HG02642 (cell line): ENCODE measurements around the gene MAPKAPK3.
"Not testable (repeated sequence)": the region's sequence is repeated elsewhere in the genome, so short reads cannot be mapped to it uniquely, and the experiment has no call there.

ENCODE experiments used
- ATAC-seq: cut with Tn5 transposase; IDR thresholded peaks from one replicate; pipeline ENCODE4 v1.9.1; 2021; ENCODE audit warnings: mild to moderate bottlenecking; ENCODE audit not compliant: unreplicated experiment, poor library complexity

The MAPKAPK3 gene

DNA sequence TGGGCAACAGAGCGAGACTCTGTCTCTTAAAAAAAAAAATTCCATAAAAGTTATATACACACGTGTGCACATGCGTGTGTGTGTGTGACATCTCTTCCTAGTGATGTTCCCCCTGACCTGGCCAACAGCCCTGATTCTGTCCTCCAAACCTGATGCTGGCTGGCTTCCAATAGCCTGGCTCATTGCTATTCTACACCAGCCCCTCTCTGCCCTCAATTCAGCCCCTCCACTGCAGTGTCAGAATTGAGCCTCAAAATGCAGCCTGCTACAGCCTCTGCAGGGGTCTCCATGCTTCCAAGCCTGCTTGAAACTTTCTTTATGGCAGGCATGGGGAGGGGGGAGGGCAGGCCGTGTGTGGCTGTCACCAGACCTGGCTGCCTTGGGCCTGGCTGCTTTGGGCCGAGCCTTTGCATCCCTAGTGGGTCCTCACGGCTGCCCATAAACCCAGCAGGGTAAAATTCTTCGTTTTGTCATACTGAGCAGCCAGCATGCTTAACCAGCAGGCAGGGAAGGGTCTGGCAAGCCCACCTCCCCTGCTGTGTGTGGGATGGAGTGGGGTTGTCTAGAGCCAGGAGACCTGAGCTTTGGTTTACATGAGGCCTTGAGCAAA is 35.1 kb downstream of the MAPKAPK3 start:
- no peak for ATAC-seq

DNA sequence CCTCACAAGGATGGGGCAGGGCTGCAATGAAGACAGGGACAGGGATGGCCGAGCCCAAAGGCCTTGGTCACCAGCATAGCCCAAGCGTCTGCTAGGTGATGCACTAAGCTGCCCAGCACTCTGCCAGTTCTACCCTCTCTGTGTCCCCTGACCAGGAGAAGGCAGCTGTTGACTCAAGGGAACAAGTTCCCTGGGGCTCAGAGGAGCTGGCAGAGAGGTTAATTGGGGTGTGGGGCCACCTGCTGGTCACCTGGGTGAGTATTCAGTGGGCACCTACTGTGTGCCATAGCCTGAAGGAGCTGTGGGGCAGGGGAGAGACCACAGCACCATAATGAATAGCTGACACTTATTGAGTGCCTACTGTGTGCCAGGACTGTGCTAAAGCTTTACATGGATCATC is 35.8 kb downstream of the MAPKAPK3 start:
- no peak for ATAC-seq

DNA sequence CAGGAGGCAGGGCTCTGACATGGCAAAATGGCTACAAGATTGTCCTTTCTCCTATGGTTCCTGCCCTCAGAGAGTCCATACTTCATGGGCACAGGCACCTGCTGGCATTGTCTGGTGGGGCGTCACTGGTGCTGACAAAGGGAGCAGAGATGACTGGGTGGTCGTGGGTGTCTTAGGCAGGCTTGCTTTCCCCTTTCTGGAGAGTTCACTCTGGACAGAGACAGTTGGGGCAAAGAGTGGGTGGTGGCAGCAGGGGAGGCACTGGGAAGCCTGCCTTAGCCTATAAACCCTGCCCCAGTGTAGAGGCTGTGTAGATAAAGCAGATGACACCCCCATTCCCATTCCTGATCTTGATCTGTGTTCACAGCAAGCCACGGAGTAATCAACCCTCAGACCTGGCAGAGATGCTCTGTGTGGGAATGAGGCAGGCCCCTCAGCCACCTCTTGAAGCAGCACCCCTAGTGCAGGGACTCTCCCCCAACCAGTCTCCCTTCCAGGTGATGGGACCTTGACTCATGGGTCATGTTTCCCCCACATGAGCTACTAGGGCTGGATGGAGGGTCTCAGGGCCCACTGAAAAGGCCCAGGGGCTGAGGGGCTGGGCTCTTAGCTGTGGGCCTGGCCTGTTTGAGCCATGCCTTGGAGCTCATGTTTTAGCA is 37.1 kb downstream of the MAPKAPK3 start:
- no peak for ATAC-seq

DNA sequence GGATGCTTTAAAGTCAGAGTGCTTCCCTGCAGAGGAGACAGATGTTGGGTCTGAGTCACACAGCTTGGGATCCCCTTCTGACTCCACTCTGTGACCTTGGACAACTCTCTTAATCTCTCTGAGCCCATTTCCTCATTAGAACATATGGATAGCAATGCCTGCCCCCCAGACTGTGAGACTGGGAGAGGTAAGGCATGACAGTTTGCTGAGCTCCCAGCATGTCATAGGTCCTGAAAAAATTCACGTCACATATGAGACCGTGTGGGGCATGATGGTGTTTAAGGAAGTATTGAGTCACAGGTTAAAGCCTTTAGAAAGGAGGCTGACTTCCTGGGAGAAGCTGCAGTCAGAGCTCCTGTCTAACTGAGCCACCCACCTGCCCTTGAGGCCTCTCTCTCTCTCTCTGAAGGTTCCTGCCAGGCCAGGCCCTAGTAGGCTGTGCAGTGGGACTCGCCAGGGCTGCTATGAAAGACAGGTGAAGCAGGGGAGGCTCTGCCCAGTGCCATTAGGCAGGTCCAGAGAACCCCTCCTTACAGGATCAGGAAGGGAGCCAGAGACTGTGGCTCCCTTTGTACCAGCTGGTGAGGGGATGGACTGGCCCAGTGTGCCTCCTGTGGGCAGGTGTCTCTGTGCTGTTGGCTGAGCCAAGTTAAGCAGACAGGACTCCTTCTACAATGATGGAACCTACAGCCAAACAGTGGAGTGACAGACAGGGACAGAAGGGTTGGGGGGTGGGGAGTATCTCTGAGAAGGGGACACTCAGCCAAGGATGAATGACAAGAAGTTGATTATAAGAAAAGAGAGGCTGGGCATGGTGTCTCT is 38.3 kb downstream of the MAPKAPK3 start:
- no peak for ATAC-seq

DNA sequence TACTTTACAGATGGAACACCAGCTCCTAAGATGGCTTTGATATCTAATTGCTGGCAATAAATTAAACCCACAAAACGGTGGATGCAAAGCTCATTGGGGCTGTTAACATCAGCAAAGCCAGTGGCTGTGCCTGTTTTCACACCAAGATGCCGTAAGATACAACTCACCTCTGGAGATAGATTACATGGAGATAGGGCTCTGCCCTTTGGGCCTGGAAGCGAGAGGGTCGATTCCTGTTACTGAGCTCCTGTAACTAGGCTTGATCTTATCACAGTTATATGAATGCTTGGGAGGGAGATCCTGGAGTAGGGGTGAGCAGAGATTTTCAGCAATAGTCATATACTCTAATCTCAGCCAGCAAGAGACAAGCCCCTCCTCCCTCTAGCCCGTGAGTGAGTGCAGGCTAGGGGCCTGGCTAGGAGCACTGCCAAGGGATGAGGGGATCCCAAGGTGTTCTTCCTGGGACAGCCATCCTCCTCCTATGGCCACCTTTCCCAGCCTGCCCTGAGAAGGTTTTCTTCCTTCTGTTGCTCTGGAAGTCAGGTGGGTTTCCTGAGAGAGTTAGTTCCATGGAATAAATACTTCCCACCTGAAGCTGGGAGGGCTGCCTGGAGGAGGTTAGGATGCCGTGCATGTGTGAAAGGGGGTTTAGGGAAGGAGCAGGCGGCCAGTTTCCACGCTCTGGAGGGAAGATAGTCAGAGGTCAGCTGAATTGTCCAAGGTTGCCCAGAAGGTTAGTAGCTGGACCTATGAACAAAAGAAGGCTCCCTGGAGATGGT is 39.7 kb downstream of the MAPKAPK3 start:
- ATAC-seq = no peak

DNA sequence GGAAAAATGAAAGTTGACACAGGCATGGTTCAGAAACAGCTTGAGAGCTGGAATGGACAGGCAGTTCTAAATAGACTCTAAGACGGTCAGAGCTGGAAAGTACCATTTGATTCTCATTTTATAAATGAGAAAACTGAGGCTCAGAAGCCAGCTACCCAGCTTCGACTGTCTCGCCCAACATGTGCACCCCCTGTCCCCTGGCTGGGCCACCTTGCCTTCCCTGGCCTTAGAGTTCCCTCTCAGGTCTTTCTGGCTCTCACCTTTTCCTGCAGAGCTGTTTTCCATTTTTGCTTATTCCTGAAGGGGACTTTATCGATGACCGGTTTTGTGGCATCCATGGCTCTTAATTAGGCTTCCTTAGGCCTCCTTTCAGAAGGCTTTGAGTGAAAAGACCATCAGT is 40.5 kb downstream of the MAPKAPK3 start:
- no peak for ATAC-seq

DNA sequence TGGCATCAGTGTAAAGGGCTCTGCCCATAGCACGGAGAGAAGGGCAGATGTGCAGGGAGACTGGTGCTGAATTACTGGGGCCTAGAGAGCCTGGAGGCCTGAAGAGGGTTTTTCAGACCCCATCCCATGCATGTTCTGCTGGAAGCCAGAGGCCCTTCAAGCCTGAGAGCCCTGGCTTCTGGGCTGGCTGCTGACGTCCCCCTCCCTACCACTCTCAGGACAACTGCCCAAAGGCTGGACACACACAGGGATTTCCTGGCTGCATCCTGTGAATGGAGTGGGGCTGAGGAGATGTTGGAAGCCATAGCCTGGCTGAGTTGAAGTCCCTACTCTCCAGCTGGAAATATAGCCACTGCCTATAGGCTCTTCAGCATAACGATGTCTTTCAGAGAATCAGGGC is 40.9 kb downstream of the MAPKAPK3 start:
- ATAC-seq = no peak

DNA sequence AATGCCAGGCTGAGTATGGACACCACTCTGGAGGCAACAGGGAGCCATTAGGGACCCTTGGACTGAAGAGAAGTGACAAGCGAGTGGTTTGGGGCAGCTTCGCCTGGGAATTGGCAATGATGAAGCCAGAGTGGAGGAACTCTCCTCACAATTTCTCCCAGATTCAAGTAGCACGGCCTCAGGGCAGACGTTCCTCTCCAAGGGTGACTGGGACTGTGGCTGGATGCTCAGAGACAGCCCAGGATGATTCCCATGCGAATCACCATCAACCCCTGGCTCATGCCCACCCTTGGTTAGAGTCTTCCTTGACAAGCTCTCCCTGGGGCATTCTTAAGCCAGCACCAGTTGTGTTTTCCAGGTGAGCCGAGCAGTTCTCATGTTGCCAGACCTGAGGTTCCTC is 41.5 kb downstream of the MAPKAPK3 start:
- no peak for ATAC-seq

DNA sequence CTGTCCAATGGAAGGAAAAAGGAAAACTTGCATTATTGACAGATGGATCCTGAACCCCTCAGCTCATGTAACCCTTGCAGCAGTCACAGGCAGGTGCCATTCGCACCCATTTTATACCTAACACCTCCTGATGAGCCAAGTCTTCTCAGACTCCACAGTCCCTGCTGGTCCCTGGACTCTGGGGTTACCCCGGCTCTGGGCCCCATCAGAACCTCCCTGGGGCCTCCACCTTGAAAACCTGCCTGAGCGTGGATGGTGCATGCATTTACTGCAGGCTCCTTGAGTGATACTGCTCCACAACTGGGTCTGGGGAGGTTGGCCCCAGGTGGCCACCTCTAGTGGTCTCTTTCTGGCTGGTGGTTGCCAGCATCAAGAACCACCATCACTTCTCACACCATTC is 41.9 kb downstream of the MAPKAPK3 start:
- ATAC-seq = no peak

DNA sequence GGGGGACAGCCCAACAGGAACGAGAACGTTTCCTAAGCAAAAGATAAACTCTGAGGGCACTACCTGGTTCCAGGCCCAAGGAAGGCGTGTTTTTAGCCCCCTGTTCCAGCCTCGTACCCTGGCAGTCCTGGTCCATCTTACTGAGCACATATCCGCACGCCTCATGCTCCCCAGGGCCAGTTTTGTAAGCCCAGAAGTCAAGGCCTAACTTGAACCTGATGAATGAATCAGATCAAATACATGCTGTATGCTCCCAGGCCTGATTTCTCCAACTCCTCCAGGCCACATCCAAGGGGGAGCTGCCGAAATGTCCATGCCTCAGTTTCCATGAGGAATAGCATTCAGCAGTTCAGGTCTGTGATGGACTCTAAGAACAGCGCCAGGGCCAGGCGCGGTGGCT is 43.4 kb downstream of the MAPKAPK3 start:
- no peak for ATAC-seq

DNA sequence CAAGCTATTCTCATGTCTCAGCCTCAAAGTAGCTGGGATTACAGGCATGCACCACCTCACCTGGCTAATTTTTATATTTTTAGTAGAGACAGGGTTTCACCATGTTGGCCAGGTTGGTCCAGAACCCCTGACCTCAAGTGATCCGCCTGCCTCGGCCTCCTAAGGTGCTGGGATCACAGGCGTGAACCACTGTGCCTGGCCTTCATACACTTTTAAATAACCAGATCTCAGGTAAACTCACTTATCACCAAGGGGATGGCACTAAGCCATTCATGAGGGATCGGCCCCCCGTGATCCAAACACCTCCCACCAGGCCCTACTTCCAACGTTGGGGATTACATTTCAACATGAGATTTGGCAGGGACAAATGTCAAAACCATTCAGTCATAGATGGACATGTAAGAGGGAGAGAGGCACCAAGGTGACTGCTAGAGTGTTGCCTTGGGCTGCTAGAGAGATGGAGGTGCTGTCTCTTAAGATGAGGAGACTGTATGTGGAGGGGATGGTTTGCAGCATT is 44.4 kb downstream of the MAPKAPK3 start:
- no peak for ATAC-seq

DNA sequence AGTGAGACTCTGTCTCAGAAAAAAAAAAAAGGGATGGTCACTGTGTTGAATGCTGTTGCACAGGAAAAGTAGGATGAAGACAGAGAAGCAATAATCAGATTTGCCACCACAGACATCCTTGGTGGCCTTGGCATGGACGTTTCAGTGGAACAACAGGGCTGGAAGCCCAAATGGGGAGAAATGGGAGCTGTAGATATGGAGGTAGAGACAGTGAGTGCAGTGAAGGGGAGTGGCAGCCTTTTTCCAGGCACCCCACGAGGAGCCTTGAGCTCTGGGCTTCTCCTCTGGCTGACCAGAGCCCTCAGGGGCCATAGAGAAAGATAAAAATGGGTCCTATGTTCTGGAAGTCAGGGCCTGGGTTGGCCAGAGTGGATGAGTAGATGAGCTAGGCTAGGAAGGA is 45.5 kb downstream of the MAPKAPK3 start:
- no peak for ATAC-seq

DNA sequence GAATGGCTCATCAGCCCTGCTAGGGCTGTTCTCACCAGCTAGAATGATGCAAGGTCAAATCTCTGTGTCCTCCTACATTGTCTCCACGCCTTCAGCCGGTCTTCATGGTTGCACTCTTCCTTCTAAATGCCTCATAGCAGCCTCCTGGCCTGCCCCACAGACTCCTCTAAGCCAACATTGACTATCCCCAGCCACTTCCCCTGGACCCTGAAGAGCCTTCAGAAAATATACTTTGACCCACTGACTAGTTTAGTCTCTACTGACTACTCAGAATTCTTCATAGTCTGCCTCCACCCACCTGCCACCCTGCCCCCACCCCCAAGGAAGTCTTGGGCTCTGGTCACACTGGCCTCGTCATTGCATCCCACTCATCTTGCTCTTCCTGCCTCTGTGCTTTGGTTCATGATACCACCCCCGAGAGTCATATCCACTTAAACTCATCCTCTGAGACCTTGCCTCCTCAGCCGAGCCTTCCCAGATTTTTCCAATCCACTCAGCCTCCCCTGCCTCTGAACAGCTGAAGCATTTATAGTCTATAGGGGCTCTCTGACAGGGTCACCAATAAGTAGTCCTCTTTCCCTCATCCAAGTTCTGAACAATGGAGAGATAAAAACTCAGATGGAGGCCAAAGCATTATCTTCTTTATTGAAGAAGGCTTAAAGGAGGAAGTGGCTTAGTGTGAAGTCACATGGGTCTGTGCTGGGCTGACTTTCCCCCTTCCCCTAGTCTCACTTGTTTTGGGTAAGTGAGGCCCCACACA is 48.3 kb downstream of the MAPKAPK3 start:
- no peak for ATAC-seq

DNA sequence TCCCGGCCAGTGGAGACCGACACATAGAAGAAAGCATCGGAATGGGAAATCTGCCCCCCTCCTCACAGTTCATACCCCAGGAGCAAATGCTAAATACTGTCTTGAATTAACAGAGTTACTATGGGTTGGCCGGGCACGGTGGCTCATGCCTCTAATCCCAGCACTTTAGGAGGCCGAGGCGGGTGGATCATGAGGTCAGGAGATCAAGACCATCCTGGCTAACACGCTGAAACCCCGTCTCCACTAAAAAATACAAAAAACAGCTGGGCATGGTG is 48.8 kb downstream of the MAPKAPK3 start:
- not testable (repeated sequence) for ATAC-seq

DNA sequence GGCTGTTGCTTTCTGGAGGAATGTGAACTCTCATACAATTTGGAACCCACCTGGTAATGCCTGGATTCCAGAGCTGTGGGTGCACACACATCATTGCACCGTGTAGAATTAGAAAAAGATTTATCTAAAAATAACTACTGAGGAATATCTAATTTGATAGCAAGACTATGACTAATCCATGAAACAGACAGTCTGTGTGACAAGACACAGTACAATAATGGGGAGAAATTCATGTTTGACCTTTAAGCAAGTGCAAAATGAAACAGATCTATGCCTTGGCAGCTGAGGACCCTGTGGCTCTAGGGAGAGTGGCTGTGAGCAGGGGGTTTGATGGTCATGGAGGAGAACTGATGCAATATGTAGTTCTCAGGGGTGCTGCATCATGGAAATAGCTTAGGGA is 49.9 kb downstream of the MAPKAPK3 start:
- no peak for ATAC-seq

DNA sequence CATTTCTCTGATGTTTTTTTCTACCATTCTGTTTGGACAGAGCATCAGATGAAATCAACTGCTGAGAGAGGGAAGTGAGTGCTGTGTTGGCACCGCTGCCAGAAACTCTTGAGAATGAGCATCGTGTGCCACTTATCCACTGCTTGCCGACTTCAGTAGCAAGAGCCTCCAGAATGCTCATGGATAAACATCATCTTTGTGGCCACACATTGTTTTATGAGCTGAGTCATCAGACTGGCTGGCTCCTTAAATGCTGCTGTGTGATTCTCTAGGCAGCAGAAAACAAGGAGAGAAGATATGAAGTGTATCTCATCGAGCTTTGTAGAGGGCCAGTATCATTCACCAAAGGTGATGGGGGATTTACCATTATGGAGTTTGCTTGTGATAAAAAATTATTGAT is 54.4 kb downstream of the MAPKAPK3 start:
- ATAC-seq = no peak

DNA sequence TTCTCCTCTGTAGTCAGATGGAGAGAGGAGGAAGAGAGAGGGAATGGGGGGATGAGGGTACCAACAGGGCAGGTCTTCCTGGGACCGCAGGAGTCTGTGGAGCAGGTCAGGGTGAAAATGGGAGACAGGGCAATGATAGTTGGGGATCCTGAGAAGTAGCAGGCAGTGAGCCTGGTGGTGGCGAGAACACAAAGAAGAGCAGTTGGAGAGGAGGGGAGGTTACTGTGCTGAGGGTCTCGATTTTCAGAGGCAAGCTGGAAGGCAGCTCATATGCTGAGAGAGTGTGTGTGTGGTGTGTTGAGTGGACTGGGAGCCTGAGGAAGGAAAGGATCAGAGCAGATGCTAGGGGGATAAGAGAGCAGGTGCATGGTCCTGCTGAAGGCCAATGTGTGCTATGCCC is 55.7 kb downstream of the MAPKAPK3 start:
- ATAC-seq = no peak

DNA sequence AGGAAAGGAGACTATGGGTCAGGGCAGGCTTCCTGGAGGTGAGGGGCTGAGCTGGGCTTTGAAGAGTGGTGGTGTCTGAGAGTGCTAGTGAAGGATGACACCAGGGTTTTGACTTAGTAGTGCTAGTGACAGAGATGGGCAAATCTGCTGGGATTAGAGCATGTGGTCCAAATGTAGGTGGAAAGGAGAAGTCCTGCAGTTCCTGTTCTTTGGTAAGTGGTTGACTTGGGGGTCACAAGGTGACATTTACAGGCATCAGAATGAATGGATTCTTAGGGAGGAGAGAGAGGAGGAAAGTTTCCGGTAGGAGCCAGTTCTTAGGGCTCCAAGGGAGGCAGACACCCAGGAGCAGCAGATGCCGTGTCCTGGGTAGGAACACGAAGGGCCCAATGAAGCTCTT is 57.0 kb downstream of the MAPKAPK3 start:
- no peak for ATAC-seq

DNA sequence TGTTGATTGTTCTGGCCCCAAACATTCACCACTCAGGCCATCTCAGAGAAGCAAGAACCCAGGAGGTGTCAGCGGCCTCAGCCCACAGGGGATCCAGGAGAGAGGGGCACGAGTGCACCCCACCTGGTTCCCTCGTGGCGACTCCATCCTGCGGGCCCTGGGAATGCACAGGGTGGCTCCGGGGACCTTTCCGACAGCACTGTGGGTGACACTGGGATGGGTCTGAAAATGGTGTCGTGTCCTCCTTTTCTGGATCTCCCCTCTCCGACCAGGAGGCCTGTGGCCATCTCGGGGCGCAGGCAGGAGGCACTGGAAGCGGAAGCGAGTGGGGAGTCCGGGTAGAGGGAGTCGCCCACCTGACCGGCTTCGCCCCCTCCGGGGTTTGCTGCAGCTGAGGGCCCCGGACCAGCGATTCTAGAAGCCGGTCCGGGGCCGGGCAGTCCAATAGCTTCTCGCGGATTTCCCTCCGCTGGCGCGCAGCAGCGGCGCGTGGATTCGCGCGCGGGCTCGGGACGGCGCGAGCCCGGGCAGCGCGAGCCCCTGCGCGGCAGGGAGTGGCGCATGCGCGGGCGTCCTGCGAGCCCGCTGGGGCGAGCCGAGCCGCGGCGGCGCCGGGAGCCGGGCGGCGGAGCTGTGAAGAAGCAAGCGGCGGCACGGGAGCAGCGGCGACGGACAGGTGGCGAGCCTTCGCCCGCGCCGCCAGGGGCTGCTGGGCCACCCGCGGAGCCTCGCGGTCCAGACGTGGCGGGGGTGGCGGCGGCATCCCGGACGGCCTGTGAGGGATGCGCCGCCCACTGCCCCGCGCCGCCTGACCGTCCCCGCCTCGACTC is 57.6 kb downstream of the MAPKAPK3 start, which contains the start of gene DOCK3:
TSS of gene DOCK3 (plus strand) at position 579 of the 830 bp plus-strand sequence. CDS start 337 bp downstream, outside the sequence.
- peak; percentile 73 for ATAC-seq
